B cell (primary cell): ENCODE data around the gene SOX6.

Experiments
- EZH2 ChIP-seq: IDR thresholded peaks from 2 replicates; pipeline ENCODE4 v1.6.1; 2012; ENCODE audit warnings: borderline replicate concordance, low read depth, mild to moderate bottlenecking, moderate library complexity, low read length; ENCODE audit not compliant: insufficient read depth, poor library complexity, severe bottlenecking
- TF ChIP-seq, protein P1 (sequence below): fragments of 200-600 bp; IDR thresholded peaks from one replicate; pipeline ENCODE4 v1.8.0; 2022; ENCODE audit warnings: antibody characterized with exemption, mild to moderate bottlenecking

DNA sequence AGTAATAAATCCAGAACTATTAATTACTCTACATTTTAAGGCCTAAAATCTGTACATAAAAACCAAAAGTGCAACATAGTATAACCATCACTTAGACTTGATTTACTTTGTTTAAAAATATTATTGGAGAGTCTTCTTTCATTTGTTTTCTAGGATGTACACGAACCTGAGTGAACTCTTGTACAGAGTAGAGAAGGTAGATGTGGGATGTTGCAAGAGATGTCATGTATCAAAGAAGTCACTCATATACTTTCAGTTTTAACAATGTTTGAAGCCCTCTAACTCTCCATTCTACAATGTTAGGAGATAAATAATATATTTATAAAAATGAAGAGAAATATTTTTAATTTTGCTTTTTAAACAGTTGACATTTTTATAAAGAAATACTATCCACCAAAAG lies 38.6 kb downstream of the SOX6 start:
- TF ChIP-seq, protein P1, sequence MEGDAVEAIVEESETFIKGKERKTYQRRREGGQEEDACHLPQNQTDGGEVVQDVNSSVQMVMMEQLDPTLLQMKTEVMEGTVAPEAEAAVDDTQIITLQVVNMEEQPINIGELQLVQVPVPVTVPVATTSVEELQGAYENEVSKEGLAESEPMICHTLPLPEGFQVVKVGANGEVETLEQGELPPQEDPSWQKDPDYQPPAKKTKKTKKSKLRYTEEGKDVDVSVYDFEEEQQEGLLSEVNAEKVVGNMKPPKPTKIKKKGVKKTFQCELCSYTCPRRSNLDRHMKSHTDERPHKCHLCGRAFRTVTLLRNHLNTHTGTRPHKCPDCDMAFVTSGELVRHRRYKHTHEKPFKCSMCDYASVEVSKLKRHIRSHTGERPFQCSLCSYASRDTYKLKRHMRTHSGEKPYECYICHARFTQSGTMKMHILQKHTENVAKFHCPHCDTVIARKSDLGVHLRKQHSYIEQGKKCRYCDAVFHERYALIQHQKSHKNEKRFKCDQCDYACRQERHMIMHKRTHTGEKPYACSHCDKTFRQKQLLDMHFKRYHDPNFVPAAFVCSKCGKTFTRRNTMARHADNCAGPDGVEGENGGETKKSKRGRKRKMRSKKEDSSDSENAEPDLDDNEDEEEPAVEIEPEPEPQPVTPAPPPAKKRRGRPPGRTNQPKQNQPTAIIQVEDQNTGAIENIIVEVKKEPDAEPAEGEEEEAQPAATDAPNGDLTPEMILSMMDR, result no peak
- TF ChIP-seq EZH2, result no peak
